ENCODE measurements around the gene SPAG16.

SPAG16 gene

DNA sequence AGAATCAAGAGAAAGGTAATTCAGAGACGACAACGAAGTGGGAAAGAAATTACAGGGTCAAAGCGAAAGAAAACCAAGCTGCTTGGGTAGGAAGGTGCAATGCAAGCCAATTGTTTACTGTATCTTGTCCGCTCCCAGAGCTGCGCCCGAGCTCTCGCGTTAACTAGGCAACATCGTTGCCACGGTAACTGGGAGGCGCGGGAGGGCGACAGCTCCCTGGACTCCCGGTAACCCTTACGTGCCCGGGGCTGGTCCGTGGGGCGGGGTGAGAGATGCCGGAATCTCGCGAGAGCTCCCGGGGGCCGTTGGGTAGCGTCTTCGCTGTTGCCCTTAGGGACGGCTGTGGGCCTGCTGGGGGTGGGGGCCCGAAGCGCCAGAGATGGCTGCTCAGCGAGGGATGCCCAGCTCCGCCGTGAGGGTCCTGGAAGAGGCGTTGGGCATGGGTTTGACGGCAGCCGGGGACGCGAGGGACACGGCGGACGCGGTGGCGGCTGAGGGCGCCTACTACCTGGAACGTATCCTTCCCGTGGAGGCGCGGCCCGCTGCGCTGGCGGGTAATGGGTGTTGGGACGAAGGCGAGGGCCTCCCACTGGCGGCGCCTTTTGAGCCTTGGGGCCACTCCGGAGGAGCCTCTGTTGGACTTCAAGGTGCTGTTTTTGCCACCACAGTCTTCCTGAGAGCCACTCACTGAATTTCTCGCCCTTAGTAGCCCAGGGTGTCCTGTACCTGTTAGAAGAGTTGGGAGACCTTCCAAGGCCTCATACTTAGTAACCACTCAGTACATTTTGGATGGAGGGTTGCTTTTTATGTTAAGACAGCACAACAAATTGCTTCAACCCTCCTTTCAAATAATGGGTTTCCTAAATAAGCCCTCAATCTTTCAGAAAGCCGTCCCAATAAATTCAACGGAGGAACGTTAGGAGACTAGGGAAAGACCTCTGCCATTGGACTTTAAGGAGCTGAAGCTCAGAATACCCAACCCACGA lies at the start of gene SPAG16:
Gene SPAG16 (plus strand): TSS at position 360 of the 986 bp plus-strand sequence.
- DNase-seq, result peak; percentile 99
- in situ Hi-C loops (cut with HindIII; ENCODE audit: low pct_ligation_motif_present, low pct_unique_long_range_greater_than_20kb, low sequenced_read_pairs), result no loop called here

DNA sequence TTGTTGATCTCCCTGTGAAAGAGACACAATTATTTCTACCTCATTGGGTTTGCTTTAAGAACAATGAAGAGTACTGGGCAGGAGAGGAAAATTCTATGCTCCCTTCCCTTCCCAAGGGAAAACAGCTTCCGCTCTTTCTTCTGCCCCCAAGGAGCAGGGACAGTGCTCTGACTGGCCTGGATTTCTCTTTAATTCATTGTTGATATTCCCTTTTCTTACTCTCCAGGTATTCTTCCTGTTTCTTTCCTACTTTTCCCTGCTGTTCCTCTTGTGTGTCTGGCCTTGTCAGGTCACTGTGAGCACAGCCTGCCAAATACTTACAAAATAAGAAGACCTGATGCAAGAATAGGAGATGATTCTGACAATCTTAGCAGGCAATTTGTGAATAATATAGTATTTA lies 49.6 kb upstream of the SPAG16 start:
- in situ Hi-C loops (cut with HindIII; ENCODE audit: low pct_ligation_motif_present, low pct_unique_long_range_greater_than_20kb, low sequenced_read_pairs), result no loop called here
- DNase-seq, result no peak

DNA sequence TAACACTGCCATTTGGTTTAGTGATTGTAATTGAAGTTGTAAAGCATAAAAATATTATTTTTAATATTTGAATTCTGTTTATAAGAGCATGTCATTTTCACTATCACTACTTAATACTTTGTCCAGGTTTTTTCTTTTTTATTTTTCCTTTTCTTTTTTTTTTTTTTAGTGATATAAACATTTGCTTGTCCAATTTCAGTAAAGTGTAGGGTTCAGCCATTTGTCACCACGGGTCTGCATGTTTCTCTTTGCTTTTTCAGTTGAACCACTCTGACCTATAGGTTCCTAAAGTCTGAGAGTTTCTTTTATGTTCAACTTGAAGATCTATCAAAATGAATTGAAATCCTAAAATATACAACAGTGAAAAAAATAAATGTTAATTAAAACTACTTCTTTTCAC lies 48.5 kb upstream of the SPAG16 start:
- in situ Hi-C loops (cut with HindIII; ENCODE audit: low pct_ligation_motif_present, low pct_unique_long_range_greater_than_20kb, low sequenced_read_pairs), result no loop called here
- DNase-seq, result no peak

DNA sequence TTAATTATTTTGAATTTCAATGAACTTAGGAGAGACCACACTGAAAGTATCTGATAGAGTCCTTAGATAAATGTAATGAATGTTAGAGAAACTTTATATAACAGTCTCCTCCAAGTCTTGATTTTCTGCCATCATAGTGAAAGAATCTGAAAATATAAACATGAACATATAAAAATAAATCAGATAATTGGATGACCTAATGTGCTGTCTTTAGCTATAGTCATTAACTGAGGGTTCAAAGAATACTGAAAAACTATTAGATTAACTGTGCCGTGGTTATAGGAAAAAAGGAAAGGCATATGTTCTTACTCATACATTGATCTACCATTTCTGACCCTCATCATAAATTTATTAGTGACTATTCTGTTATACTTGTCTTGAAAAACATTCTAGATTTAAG lies 47.0 kb upstream of the SPAG16 start:
- DNase-seq, result no peak
- in situ Hi-C loops (cut with HindIII; ENCODE audit: low pct_ligation_motif_present, low pct_unique_long_range_greater_than_20kb, low sequenced_read_pairs), result no loop called here

DNA sequence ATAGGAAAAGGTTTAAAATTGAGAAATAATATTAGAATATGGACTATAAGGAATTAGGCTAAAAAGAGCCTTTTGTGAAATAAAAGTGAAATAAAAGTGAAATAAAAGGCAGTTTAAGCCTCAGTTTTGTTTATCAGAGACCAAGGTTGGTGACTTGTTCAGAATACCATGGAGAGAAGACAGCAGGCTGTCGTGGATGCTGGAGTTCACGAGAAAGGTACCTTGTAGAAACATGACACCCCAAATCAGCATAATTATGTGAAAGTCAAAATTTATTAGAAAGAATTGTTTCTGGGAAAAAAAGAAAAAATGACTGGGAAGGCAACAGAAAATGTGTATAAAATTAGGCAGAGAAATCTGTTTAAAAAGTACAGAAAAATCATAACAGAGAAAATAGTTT lies 46.5 kb upstream of the SPAG16 start:
- in situ Hi-C loops (cut with HindIII; ENCODE audit: low pct_ligation_motif_present, low pct_unique_long_range_greater_than_20kb, low sequenced_read_pairs), result no loop called here
- no peak for DNase-seq

DNA sequence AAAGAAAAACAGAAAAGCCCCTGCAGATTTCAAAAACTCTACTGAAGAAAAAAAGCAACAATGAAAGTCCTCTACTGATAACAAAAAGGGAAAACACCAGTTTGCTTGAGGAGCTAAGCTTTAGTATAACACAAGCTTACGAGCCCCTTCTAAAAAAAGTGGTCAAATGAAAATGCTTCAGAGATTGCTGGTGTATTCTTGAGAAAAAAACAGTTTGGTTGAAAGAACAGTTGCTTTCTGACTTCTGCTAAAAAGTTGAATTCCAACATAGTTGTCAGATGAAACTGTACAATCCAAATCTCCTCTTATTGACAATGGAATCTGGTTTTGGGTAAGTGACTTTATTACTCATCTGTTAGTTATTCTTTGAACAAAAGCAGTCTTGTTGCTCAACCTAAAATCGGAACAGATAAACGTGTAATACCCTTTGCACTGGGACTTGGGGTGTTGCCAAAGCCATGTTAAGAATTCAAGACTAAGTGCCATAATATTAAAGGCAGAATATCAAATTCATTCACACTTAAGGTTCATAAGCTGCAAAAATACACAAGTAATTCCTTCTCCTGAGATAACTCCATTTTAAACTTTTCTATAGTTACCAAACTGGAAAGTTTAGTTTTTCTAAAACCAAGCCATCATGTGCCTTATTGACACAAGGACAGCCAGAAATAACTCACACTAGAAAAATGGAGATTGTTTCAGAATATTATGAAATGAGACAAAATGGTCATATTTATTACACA lies 45.3 kb upstream of the SPAG16 start:
- DNase-seq, result peak; percentile 50

DNA sequence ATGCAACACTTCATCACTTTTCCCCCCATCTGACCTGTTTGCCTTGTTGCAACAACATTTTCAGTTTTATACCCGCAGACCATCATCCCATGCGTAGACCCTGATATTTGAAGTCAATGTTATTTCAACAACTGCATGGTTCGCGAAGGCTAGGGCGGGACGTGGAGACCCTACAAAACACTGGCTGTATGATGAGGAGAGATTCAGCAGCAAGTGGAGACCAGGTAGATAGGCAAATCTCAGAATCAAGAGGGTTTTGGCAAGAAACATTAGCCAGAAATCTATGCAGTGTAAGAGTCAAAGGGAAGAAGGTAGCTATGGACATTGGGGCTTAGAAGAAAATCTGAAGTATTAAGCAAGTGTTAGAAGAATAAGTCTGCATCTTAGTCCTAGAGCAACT lies 42.4 kb upstream of the SPAG16 start:
- DNase-seq, result no peak
- in situ Hi-C loops (cut with HindIII; ENCODE audit: low pct_ligation_motif_present, low pct_unique_long_range_greater_than_20kb, low sequenced_read_pairs), result no loop called here

More for the DNA sequence above, 45.3 kb upstream of the SPAG16 start:
- in situ Hi-C loops (cut with HindIII; ENCODE audit: low pct_ligation_motif_present, low pct_unique_long_range_greater_than_20kb, low sequenced_read_pairs), result no loop called here

DNA sequence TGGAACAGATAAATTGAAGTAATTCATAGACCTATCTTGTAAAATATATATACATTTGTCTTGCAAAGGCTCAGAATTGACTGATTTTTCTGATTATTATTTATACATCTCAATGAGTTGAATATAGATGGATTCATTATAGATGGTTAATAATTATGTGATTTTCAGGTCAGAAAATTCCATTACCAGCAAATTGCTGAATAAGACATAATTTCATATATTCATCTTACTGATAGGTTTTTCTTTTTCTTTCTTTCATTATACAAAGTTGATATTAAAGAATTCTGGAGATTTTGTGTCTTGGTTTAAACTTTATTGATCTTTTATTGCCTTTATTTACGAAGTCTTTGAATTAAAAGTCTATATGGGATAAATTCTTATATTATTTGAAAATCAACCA lies 41.6 kb upstream of the SPAG16 start:
- no peak for DNase-seq
- in situ Hi-C loops (cut with HindIII; ENCODE audit: low pct_ligation_motif_present, low pct_unique_long_range_greater_than_20kb, low sequenced_read_pairs), result no loop called here

DNA sequence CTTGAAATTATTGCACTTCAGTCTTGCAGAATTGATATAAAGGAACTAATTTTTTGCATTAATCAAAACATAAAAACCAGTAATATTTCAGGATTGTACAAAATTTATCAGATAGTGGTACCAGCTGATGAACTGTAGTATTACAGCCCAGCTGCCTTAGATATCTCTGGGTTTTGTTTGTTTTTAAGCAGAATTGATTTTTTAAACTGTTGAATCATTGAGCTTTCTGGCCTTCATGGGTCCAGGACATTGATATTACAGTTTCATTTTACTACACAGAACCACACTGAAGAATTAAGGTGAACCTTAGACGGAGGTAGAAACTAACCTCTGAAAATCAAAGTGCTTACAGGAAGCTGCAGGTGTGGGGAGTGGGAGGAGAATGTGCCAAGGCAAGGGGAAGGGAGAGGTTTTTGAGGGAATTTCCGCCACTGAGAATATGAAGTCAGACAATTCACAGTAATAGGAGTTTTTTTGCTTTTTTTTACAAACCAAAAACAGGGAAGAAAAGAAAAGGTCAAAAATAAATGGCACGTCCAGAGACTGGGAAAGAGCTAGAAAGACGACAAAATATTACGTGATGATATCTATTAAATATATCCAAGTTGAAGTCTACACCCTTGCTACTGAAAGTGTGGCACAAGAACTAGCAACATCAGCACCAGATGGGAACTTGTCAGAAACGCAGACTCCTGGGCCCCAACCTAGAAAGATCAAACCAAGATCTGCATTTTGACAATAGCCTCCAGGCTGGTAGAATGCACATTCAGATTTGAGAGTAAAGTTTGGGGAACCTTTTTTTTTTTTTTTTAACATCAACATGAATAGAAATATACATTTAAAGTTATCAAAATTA lies 40.8 kb upstream of the SPAG16 start:
- no peak for DNase-seq
- in situ Hi-C loops (cut with HindIII; ENCODE audit: low pct_ligation_motif_present, low pct_unique_long_range_greater_than_20kb, low sequenced_read_pairs), result no loop called here

DNA sequence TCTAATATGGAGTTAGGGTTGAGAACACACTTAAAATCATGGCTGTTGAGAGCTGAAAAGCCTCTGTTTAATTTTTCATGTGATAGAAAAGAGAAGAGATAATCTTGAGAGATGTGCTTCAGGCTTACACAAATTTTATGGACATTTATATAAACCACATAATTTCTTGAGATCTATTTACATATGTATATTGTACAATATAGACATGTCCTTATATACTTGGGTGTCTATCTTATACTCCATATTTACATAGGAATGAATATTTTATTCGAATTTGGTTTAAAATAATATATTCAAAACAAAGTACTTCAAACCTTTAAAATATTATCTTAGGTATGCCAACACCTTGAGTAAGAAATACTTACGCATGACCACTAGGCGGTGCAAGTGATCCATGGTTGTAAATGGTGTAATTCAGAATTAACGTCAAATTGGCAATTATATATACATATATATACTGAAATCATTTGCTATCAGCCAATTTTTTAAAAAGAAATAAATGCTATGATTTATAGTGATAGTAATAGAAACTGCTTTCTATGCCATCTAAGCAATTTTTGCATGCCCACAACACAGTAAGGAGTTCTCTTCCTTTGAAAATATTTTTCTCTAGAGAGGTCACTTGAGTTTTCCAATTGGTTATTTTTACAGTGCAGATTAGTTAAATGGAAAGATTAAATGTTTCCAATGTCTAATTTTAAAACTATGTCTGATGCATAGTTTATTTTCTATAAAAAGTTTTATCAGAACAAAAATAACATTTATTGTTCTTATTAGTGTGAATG lies 37.6 kb upstream of the SPAG16 start:
- DNase-seq, result peak; percentile 59
- in situ Hi-C loops (cut with HindIII; ENCODE audit: low pct_ligation_motif_present, low pct_unique_long_range_greater_than_20kb, low sequenced_read_pairs), result no loop called here

DNA sequence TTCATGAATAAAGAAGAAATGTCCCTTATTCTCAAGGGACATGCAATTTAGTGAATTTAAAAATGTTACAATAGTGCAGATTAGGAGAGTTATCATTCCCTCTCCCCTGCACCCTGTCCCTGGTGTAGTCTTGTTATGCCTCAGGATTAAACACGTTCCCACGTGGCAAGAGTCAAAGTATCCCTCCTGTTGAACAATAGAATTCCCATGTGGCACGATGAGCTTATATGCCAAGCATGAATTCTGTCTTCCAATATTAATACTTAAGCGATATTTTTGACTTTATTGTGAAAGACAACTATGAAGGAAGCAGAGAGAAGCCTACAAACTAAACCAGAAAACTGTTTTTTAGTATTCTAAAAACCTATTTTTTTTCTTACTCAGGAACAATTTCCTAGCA lies 36.7 kb upstream of the SPAG16 start:
- in situ Hi-C loops (cut with HindIII; ENCODE audit: low pct_ligation_motif_present, low pct_unique_long_range_greater_than_20kb, low sequenced_read_pairs), result no loop called here
- no peak for DNase-seq

DNA sequence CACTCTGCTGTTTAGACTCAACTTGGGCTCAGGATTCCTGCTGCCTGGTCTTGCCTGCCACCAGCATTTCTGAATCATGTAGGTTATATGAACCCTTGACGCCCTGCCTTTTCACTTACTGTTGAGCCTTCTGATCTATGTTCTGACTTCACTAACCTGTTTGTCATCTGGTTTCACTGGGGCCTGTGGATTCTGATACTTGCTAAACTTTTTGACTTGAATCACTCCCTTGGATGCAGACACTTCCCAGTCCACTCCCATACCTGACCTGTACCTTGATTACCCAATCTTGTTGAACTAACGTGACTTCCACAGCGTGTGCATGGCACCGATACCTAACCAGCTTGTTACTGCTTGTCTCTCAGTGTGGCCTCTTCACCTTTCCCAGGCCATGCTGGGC lies 35.6 kb upstream of the SPAG16 start:
- in situ Hi-C loops (cut with HindIII; ENCODE audit: low pct_ligation_motif_present, low pct_unique_long_range_greater_than_20kb, low sequenced_read_pairs), result no loop called here
- no peak for DNase-seq

DNA sequence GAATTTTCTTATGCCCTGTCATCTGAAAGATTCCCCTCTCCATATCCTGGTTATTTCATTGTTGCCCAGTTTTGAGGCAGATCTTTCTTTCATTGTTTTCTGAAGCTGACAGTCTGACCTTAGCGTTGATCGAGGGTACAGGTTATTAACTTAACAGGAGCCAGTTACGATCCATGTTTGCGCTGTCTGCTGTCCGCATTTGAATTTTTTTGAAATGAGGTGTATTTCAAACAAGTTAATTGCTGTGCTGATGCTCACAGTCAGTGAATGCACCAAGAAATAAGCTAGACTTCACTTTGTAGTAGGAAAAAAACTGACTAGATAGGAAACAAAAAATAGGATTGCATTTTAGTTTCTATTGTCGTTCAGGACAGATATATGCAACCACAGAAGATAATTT lies 34.8 kb upstream of the SPAG16 start:
- DNase-seq, result no peak
- in situ Hi-C loops (cut with HindIII; ENCODE audit: low pct_ligation_motif_present, low pct_unique_long_range_greater_than_20kb, low sequenced_read_pairs), result no loop called here

DNA sequence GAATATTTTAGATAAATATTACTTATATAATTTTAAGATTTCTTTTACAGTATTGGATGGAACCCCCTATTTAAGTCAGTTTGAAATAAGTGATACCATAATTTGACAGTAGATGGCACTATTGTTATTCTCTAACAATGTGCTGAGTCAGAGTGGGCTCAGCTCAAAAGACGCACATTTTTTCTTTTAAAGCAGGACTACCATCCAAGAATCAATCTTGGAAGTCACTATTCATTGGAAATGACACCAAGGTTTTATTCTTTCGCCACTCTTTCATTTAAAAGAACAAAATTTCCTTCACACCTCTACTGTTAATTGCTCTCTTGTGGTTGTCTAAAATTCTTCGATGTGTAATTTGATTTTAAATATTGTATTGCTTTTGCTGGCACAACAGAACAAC lies 32.6 kb upstream of the SPAG16 start:
- DNase-seq, result peak; percentile 81
- in situ Hi-C loops (cut with HindIII; ENCODE audit: low pct_ligation_motif_present, low pct_unique_long_range_greater_than_20kb, low sequenced_read_pairs), result no loop called here

DNA sequence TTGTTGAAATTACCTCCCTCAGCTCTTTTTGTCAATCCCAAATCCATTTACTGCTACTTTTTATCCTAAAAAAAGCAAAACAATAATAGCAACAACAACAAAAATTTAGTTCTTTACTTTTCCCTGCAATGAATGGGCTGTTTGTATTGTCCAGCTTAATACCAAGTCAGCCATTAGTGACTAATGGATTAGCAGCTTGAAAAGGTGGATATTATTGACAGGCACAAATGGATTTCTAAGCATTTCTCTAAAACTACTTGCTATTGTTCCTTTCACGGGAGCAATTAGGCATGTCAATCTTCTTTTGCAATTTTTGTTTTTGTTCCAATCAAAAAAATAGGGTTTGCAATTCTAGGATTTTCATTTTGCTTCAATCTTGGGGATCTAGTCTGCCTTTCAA lies 32.1 kb upstream of the SPAG16 start:
- in situ Hi-C loops (cut with HindIII; ENCODE audit: low pct_ligation_motif_present, low pct_unique_long_range_greater_than_20kb, low sequenced_read_pairs), result no loop called here
- no peak for DNase-seq

DNA sequence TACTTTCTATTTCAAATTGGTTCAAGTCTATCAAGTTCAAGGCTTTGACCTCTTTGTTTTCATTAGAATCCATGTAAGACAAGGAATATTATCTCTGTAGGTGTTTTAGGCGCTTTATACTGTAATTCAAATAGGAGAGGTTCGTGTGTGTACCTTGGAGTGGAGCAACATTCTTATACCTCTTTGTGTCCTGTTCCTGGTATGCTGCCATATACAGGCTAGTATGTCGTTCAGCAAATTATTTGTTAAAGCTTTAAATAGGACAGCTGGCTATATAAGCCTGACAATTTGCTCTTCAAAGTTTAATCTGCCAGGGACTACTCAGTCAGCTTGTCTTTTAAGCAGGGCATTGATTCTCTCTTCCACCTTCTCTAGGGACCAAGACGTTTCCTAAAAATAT lies 31.1 kb upstream of the SPAG16 start:
- DNase-seq, result no peak
- in situ Hi-C loops (cut with HindIII; ENCODE audit: low pct_ligation_motif_present, low pct_unique_long_range_greater_than_20kb, low sequenced_read_pairs), result no loop called here

DNA sequence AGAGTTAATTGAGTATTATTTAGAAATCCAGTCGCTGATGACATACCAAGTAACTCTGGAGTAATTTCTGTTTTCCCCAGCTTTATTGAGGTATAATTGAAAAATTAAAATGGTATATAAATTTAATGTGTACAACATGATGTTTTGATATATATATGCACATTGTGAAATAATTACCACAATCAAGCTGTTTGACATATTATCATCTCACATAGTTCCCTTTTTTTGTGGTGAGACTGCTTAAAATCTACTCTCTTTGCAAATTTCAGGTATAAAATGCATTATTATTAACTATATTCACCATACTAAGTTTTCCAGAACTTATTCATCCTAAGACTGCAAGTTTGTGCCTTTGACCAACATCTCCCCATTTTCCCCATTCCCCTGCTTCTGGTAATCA lies 25.0 kb upstream of the SPAG16 start:
- in situ Hi-C loops (cut with HindIII; ENCODE audit: low pct_ligation_motif_present, low pct_unique_long_range_greater_than_20kb, low sequenced_read_pairs), result no loop called here

DNA sequence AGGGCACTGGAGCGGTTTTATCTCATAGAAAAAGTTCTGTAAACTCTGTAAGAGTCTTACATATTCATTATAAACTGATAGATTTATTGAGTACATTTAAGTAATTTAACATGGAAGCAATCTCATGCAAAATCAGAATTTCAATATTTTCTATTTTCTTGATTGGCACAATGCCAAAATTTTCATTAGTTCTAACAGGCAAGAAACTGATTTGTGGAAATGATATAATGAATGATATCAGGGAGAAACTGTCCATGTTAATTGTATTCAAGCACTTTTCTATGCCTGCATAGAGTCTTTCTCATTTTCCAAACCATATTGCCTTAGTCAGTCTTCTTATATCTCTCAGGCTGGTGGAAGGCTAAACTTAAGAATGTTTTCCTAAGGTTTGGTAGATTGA lies 23.0 kb upstream of the SPAG16 start:
- in situ Hi-C loops (cut with HindIII; ENCODE audit: low pct_ligation_motif_present, low pct_unique_long_range_greater_than_20kb, low sequenced_read_pairs), result no loop called here
- DNase-seq, result no peak

More for the DNA sequence above, 25.0 kb upstream of the SPAG16 start:
- no peak for DNase-seq

All from ACHN (cell line).